Measurements from ENCODE around the gene C2CD3.
"Not testable (repeated sequence)": the region's sequence is repeated elsewhere in the genome, so short reads cannot be mapped to it uniquely, and the experiment has no call there.

The C2CD3 gene

GRCh38 chr11:74063628-74064027 is 107.2 kb downstream of the C2CD3 start:
- not testable (repeated sequence) for DNase-seq (ENCODE audit: low spot score)

- not testable (repeated sequence) for DNase-seq (ENCODE audit: low spot score)
Observed at GRCh38 chr11:74061599-74061998, 109.2 kb downstream of the C2CD3 start.

GRCh38 chr11:74057249-74058151 is 113.3 kb downstream of the C2CD3 start:
- no peak for DNase-seq (ENCODE audit: low spot score)

GRCh38 chr11:74055938-74056337 is 114.9 kb downstream of the C2CD3 start:
- DNase-seq (ENCODE audit: low spot score): no peak

- DNase-seq (ENCODE audit: low spot score): no peak
Observed at GRCh38 chr11:74050465-74050864, 120.3 kb downstream of the C2CD3 start.

GRCh38 chr11:74048993-74049392 is 121.8 kb downstream of the C2CD3 start:
- DNase-seq (ENCODE audit: low spot score): no peak

- no peak for DNase-seq (ENCODE audit: low spot score)
Observed at GRCh38 chr11:74044538-74044937, 126.3 kb downstream of the C2CD3 start.

GRCh38 chr11:74043450-74043849 is 127.4 kb downstream of the C2CD3 start:
- DNase-seq (ENCODE audit: low spot score): no peak

GRCh38 chr11:74037309-74037708 is 133.5 kb downstream of the C2CD3 start:
- DNase-seq (ENCODE audit: low spot score): no peak

- no peak for DNase-seq (ENCODE audit: low spot score)
Observed at GRCh38 chr11:74035264-74035663, 135.5 kb downstream of the C2CD3 start.

- no peak for DNase-seq (ENCODE audit: low spot score)
Observed at GRCh38 chr11:74033046-74033445, 137.8 kb downstream of the C2CD3 start.

GRCh38 chr11:74030723-74031676 is 139.8 kb downstream of the C2CD3 start:
- no peak for DNase-seq (ENCODE audit: low spot score)

GRCh38 chr11:74025467-74026166 is 145.2 kb downstream of the C2CD3 start:
- DNase-seq (ENCODE audit: low spot score): no peak

- DNase-seq (ENCODE audit: low spot score): no peak
Observed at GRCh38 chr11:74024261-74025029, 146.4 kb downstream of the C2CD3 start.

GRCh38 chr11:74023276-74023675 is 147.5 kb downstream of the C2CD3 start:
- DNase-seq (ENCODE audit: low spot score): no peak

GRCh38 chr11:74022546-74022945 is 148.3 kb downstream of the C2CD3 start:
- DNase-seq (ENCODE audit: low spot score): no peak

- DNase-seq (ENCODE audit: low spot score): no peak
Observed at GRCh38 chr11:74021998-74022397, 148.8 kb downstream of the C2CD3 start.

GRCh38 chr11:74020539-74020938 is 150.3 kb downstream of the C2CD3 start:
- DNase-seq (ENCODE audit: low spot score): no peak

GRCh38 chr11:74019860-74020259 is 150.9 kb downstream of the C2CD3 start:
- no peak for DNase-seq (ENCODE audit: low spot score)

GRCh38 chr11:74019104-74019738 is 151.6 kb downstream of the C2CD3 start:
- no peak for DNase-seq (ENCODE audit: low spot score)
